Measurements from ENCODE around the gene RNASEH2A. TPM values are rescaled to one million over a fixed set of nuclear protein-coding genes. Genes with fewer than 3 reads are reported as not detected.
"Not testable (repeated sequence)": the region's sequence is repeated elsewhere in the genome, so short reads cannot be mapped to it uniquely, and the experiment has no call there.

Gene RNASEH2A
- total RNA-seq, 1 donor from 2014 or later, result 11.1 TPM

GRCh38 chr19:12842511-12842910 lies 36.1 kb downstream of the RNASEH2A start:
- no peak for TF ChIP-seq CTCF (IDR thresholded peaks at IDR 0.05; ENCODE audit: insufficient read depth, low read length, severe bottlenecking)
- DNase-seq (ENCODE audit: low read depth) (no peak), FAIRE-seq (no peak)
- Histone ChIP-seq H3K36me3 (ENCODE audit: control insufficient read depth, insufficient read depth, low read length) (no peaks in the 10 kb centered on the region), H3K4me3 (ENCODE audit: low read depth, low read length) (no peak overlapping the region), H3K27me3 (ENCODE audit: control insufficient read depth, insufficient read depth, low read length) (peaks cover 6% of the 10 kb centered on the region)

- Histone ChIP-seq H3K4me3 (ENCODE audit: low read depth, low read length) (no peak overlapping the region), H3K27me3 (ENCODE audit: control insufficient read depth, insufficient read depth, low read length) (peaks cover 2% of the 10 kb centered on the region), H3K36me3 (ENCODE audit: control insufficient read depth, insufficient read depth, low read length) (no peaks in the 10 kb centered on the region)
- TF ChIP-seq CTCF (IDR thresholded peaks at IDR 0.05; ENCODE audit: insufficient read depth, low read length, severe bottlenecking), result no peak
- DNase-seq (ENCODE audit: low read depth) (no peak), FAIRE-seq (no peak)
These were observed 36.9 kb downstream of the RNASEH2A start for GRCh38 chr19:12843328-12843727.

- no peak overlapping the region for H3K4me3 ChIP-seq (ENCODE audit: low read depth, low read length)
- FAIRE-seq, result no peak
- no peak for TF ChIP-seq CTCF (IDR thresholded peaks at IDR 0.05; ENCODE audit: insufficient read depth, low read length, severe bottlenecking)
- no peaks in the 10 kb centered on the region for H3K36me3 ChIP-seq (ENCODE audit: control insufficient read depth, insufficient read depth, low read length)
- H3K27me3 ChIP-seq (ENCODE audit: control insufficient read depth, insufficient read depth, low read length), result peaks cover under 1% of the 10 kb centered on the region
- DNase-seq (ENCODE audit: low read depth), result no peak
These were observed 37.8 kb downstream of the RNASEH2A start for GRCh38 chr19:12843999-12844732.

- not testable (repeated sequence) for FAIRE-seq; H3K4me3 ChIP-seq (ENCODE audit: low read depth, low read length); H3K36me3 ChIP-seq (ENCODE audit: control insufficient read depth, insufficient read depth, low read length); H3K27me3 ChIP-seq (ENCODE audit: control insufficient read depth, insufficient read depth, low read length); DNase-seq (ENCODE audit: low read depth)
These were observed 40.2 kb downstream of the RNASEH2A start for GRCh38 chr19:12846613-12847012.

- FAIRE-seq (no peak), DNase-seq (ENCODE audit: low read depth) (peak; percentile 72)
- H3K27me3 ChIP-seq (ENCODE audit: control insufficient read depth, insufficient read depth, low read length), result no peaks in the 10 kb centered on the region
- no peaks in the 10 kb centered on the region for H3K36me3 ChIP-seq (ENCODE audit: control insufficient read depth, insufficient read depth, low read length)
- peak; percentile 98 for TF ChIP-seq CTCF (IDR thresholded peaks at IDR 0.05; ENCODE audit: insufficient read depth, low read length, severe bottlenecking)
- H3K4me3 ChIP-seq (ENCODE audit: low read depth, low read length), result no peak overlapping the region
These were observed 41.1 kb downstream of the RNASEH2A start for GRCh38 chr19:12847159-12848139.

GRCh38 chr19:12856653-12857052 lies 50.3 kb downstream of the RNASEH2A start:
- FAIRE-seq, result no peak
- no peak overlapping the region for H3K4me3 ChIP-seq (ENCODE audit: low read depth, low read length)
- H3K27me3 ChIP-seq (ENCODE audit: control insufficient read depth, insufficient read depth, low read length), result no peaks in the 10 kb centered on the region
- DNase-seq (ENCODE audit: low read depth), result no peak
- TF ChIP-seq CTCF (IDR thresholded peaks at IDR 0.05; ENCODE audit: insufficient read depth, low read length, severe bottlenecking), result no peak
- H3K36me3 ChIP-seq (ENCODE audit: control insufficient read depth, insufficient read depth, low read length), result no peaks in the 10 kb centered on the region
